ENCODE measurements around the gene MSH5. TPM values are rescaled to one million over a fixed set of nuclear protein-coding genes. Genes with fewer than 3 reads are reported as not detected.
A peak's percentile ranks its signal among the peaks of the same experiment; 100 is the strongest.

The MSH5 gene
- total RNA-seq, 1 experiment from 2014 or later: 58.4 TPM

GRCh38 chr6:31729979-31730630, 9.7 kb upstream of the MSH5 start:
- H3K4me3 ChIP-seq (ENCODE audit: low read length): peak overlapping the region; percentile 72
- no peaks in the 10 kb centered on the region for H4K20me1 ChIP-seq (ENCODE audit: insufficient read depth, low read depth, low read length)
- H3K36me3 ChIP-seq (ENCODE audit: insufficient read depth, low read length): peaks cover 26% of the 10 kb centered on the region
- H3K9me3 ChIP-seq (ENCODE audit: low read length): no peaks in the 10 kb centered on the region
- peaks cover 16% of the 10 kb centered on the region for H3K79me2 ChIP-seq (ENCODE audit: low read length)
- peaks cover 50% of the 10 kb centered on the region for H3K4me1 ChIP-seq (ENCODE audit: low read length)
- H3K9me2 ChIP-seq (replicated peaks; ENCODE audit: insufficient read depth, low read length): no peaks in the 10 kb centered on the region
- no peaks in the 10 kb centered on the region for H3K27me3 ChIP-seq (ENCODE audit: low read length)
- peak overlapping the region; percentile 71 for H3K9ac ChIP-seq (ENCODE audit: low read length)
- peak overlapping the region; percentile 92 for H3K4me2 ChIP-seq (ENCODE audit: low read depth, low read length, poor library complexity, severe bottlenecking)
- peak; percentile 91 for DNase-seq
- H3K27ac ChIP-seq (ENCODE audit: low read length): no peak overlapping the region
- H2AFZ ChIP-seq (ENCODE audit: low read length): peak overlapping the region; percentile 25; the same call in 1 of the 2 replicates

DNA sequence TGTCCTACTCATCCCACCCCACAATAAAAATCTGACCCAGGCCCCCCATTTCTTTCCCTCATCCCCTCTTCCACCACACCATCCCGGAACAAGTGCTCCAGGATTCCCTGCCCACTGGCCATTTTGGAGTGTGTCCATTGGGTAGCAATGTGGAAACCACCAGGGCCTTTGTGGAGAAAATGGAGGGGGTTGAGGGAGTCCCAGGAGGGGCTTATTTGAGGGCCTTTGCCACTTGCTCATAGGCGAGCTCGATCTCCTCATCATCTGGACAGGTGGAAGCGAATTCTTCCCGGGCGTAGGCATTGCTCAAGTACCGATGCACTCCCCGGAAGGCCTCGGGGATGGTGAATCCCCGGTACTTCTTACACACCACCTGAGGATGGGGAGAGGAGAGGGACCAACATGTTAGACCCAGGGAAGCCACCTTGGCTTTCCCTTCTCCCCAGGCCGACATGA, 9.1 kb upstream of the MSH5 start:
- no peak overlapping the region for H3K4me2 ChIP-seq (ENCODE audit: low read depth, low read length, poor library complexity, severe bottlenecking)
- peaks cover 26% of the 10 kb centered on the region for H3K36me3 ChIP-seq (ENCODE audit: insufficient read depth, low read length)
- peaks cover 50% of the 10 kb centered on the region for H3K4me1 ChIP-seq (ENCODE audit: low read length)
- no peak overlapping the region for H3K9ac ChIP-seq (ENCODE audit: low read length)
- no peaks in the 10 kb centered on the region for H3K27me3 ChIP-seq (ENCODE audit: low read length)
- H3K79me2 ChIP-seq (ENCODE audit: low read length): peaks cover 22% of the 10 kb centered on the region
- no peak overlapping the region for H2AFZ ChIP-seq (ENCODE audit: low read length)
- no peaks in the 10 kb centered on the region for H4K20me1 ChIP-seq (ENCODE audit: insufficient read depth, low read depth, low read length)
- DNase-seq: no peak
- no peak overlapping the region for H3K4me3 ChIP-seq (ENCODE audit: low read length)
- no peaks in the 10 kb centered on the region for H3K9me2 ChIP-seq (replicated peaks; ENCODE audit: insufficient read depth, low read length)
- H3K27ac ChIP-seq (ENCODE audit: low read length): no peak overlapping the region
- H3K9me3 ChIP-seq (ENCODE audit: low read length): no peaks in the 10 kb centered on the region

DNA sequence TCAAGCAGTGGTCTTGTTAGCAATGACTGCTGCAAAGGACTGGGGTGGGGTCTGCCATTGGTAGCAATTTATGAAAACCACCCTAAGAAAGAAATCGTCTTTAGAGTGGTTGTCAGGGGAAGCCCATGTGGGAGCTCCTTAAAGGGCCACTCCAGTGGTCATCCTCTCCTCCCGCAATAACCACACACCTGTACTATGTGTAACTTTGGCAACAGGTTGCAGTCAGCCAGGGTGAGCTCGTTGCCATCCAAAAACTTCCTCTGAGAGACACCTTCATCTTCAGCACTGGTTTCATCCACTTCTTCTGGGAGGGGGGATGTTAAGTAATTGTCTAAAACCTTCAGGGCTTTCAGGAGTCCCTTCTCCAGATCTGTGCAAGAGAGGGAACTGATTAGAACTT, 7.8 kb upstream of the MSH5 start:
- DNase-seq: no peak
- no peak overlapping the region for H3K9ac ChIP-seq (ENCODE audit: low read length)
- H4K20me1 ChIP-seq (ENCODE audit: insufficient read depth, low read depth, low read length): no peaks in the 10 kb centered on the region
- no peak overlapping the region for H3K4me3 ChIP-seq (ENCODE audit: low read length)
- H3K36me3 ChIP-seq (ENCODE audit: insufficient read depth, low read length): peaks cover 26% of the 10 kb centered on the region
- no peaks in the 10 kb centered on the region for H3K9me2 ChIP-seq (replicated peaks; ENCODE audit: insufficient read depth, low read length)
- H3K9me3 ChIP-seq (ENCODE audit: low read length): no peaks in the 10 kb centered on the region
- no peak overlapping the region for H3K27ac ChIP-seq (ENCODE audit: low read length)
- peaks cover 51% of the 10 kb centered on the region for H3K4me1 ChIP-seq (ENCODE audit: low read length)
- H2AFZ ChIP-seq (ENCODE audit: low read length): no peak overlapping the region
- no peak overlapping the region for H3K4me2 ChIP-seq (ENCODE audit: low read depth, low read length, poor library complexity, severe bottlenecking)
- H3K27me3 ChIP-seq (ENCODE audit: low read length): no peaks in the 10 kb centered on the region
- H3K79me2 ChIP-seq (ENCODE audit: low read length): peaks cover 35% of the 10 kb centered on the region

DNA sequence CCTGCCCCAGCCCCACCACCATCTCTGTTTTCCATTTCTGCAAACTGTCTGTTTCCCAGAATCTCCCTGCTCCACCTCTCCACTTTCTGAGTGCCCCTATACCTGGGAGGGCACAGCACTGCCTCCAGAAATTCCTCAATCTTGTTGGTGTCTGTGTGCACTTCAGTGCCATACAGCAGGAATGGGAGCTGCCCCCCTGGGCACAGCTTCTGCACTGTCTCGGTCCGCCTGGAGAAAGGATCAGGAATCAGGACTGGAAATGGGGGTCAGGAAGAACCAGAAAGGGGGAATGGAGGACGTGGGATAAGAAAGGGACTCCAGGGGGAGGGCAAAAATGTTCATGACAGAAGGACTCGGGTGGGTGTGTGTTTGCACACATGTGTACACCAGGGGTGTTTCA, 6.1 kb upstream of the MSH5 start:
- no peak for DNase-seq
- H3K79me2 ChIP-seq (ENCODE audit: low read length): peaks cover 35% of the 10 kb centered on the region
- H3K27me3 ChIP-seq (ENCODE audit: low read length): no peaks in the 10 kb centered on the region
- peaks cover 26% of the 10 kb centered on the region for H3K36me3 ChIP-seq (ENCODE audit: insufficient read depth, low read length)
- H3K9me3 ChIP-seq (ENCODE audit: low read length): no peaks in the 10 kb centered on the region
- peak overlapping the region; percentile 97; the same call in 1 of the 2 replicates for H3K9ac ChIP-seq (ENCODE audit: low read length)
- no peak overlapping the region for H2AFZ ChIP-seq (ENCODE audit: low read length)
- H3K4me3 ChIP-seq (ENCODE audit: low read length): peak overlapping the region; percentile 95; the same call in 1 of the 2 replicates
- peak overlapping the region; percentile 90 for H3K27ac ChIP-seq (ENCODE audit: low read length)
- H3K4me2 ChIP-seq (ENCODE audit: low read depth, low read length, poor library complexity, severe bottlenecking): no peak overlapping the region
- H3K4me1 ChIP-seq (ENCODE audit: low read length): peaks cover 51% of the 10 kb centered on the region
- H3K9me2 ChIP-seq (replicated peaks; ENCODE audit: insufficient read depth, low read length): no peaks in the 10 kb centered on the region
- H4K20me1 ChIP-seq (ENCODE audit: insufficient read depth, low read depth, low read length): no peaks in the 10 kb centered on the region

DNA sequence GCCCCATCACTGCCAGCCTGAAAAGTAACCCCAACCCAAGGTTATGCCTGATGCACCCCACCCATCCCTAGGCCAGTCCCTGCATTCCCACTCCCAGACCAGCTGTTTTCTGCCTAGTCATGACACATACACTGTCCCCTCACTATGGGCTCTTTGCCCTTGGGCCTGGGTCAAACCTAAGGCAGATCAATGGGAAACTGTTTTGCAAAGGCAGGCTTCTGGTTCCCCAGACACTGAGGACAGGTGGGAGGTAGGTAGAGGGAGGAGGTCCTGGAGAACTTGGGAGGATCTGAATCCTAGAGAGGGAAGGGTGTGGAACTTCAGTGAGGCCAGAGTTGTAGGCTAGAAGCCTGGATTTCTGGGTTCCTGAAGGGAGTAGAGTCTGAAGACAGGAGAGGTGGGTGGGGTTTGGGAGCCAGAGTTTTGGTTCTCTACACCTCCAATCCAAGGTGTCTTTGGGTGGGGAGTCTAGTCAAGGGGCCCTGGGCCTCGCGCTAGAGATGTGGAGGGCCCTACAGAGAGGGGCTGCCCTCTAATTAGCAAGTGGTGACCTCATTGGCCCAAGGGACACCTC, 5.5 kb upstream of the MSH5 start:
- Histone ChIP-seq H4K20me1 (ENCODE audit: insufficient read depth, low read depth, low read length) (no peaks in the 10 kb centered on the region), H3K9me3 (ENCODE audit: low read length) (no peaks in the 10 kb centered on the region), H3K4me1 (ENCODE audit: low read length) (peaks cover 51% of the 10 kb centered on the region), H3K27ac (ENCODE audit: low read length) (peak overlapping the region; percentile 90), H3K4me3 (ENCODE audit: low read length) (peak overlapping the region; percentile 95), H3K9ac (ENCODE audit: low read length) (peak overlapping the region; percentile 97), H3K79me2 (ENCODE audit: low read length) (peaks cover 35% of the 10 kb centered on the region), H3K27me3 (ENCODE audit: low read length) (no peaks in the 10 kb centered on the region), H3K36me3 (ENCODE audit: insufficient read depth, low read length) (peaks cover 26% of the 10 kb centered on the region), H2AFZ (ENCODE audit: low read length) (no peak overlapping the region), H3K9me2 (replicated peaks; ENCODE audit: insufficient read depth, low read length) (no peaks in the 10 kb centered on the region), H3K4me2 (ENCODE audit: low read depth, low read length, poor library complexity, severe bottlenecking) (peak overlapping the region; percentile 89)
- DNase-seq: no peak

DNA sequence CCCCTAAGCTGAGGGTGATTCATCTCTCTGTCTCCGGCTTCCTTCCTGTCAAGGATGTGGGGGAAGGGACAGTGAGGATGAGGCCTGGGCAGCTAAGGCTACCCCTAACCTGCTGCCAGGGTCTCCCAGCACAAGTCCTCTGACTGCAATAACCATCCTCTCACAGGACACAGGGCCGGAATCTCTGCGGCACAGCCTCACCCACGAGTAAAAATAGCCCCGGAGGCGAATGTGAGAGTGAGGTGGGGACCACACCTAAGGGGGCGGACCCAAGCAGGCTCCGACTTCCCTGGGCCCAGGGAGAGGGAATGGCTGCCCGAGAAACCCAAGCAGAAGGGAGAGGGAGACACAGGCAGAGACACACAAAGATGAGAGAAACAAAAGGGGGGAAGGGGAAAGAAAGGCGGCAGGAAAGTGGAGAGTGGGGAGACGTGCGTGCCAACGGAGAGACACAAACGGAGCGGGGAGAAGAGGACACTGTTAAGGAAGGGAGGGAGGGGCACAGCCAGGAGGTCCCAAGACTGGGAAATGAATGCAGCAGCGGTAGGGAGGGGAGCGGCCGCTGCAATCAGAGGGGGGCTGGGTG, 4.9 kb upstream of the MSH5 start:
- H2AFZ ChIP-seq (ENCODE audit: low read length): no peak overlapping the region
- H3K9me3 ChIP-seq (ENCODE audit: low read length): no peaks in the 10 kb centered on the region
- no peaks in the 10 kb centered on the region for H3K27me3 ChIP-seq (ENCODE audit: low read length)
- H3K27ac ChIP-seq (ENCODE audit: low read length): peak overlapping the region; percentile 90
- H3K9me2 ChIP-seq (replicated peaks; ENCODE audit: insufficient read depth, low read length): no peaks in the 10 kb centered on the region
- H4K20me1 ChIP-seq (ENCODE audit: insufficient read depth, low read depth, low read length): no peaks in the 10 kb centered on the region
- H3K4me3 ChIP-seq (ENCODE audit: low read length): peak overlapping the region; percentile 95
- peak; percentile 73 for DNase-seq
- peaks cover 35% of the 10 kb centered on the region for H3K79me2 ChIP-seq (ENCODE audit: low read length)
- H3K4me2 ChIP-seq (ENCODE audit: low read depth, low read length, poor library complexity, severe bottlenecking): peak overlapping the region; percentile 89
- H3K9ac ChIP-seq (ENCODE audit: low read length): peak overlapping the region; percentile 97
- H3K36me3 ChIP-seq (ENCODE audit: insufficient read depth, low read length): peaks cover 26% of the 10 kb centered on the region
- peaks cover 47% of the 10 kb centered on the region for H3K4me1 ChIP-seq (ENCODE audit: low read length)

- peak; percentile 95 for DNase-seq
- Histone ChIP-seq H3K9me3 (ENCODE audit: low read length) (no peaks in the 10 kb centered on the region), H3K4me2 (ENCODE audit: low read depth, low read length, poor library complexity, severe bottlenecking) (peak within 1 kb of the TSS; percentile 89), H3K9me2 (replicated peaks; ENCODE audit: insufficient read depth, low read length) (no peaks in the 10 kb centered on the region), H3K4me1 (ENCODE audit: low read length) (peaks cover 57% of the 10 kb centered on the region), H4K20me1 (ENCODE audit: insufficient read depth, low read depth, low read length) (no peaks in the 10 kb centered on the region), H3K79me2 (ENCODE audit: low read length) (peaks cover 44% of the 10 kb centered on the region), H2AFZ (ENCODE audit: low read length) (peak within 1 kb of the TSS; percentile 23; the same call in 1 of the 2 replicates), H3K36me3 (ENCODE audit: insufficient read depth, low read length) (peaks cover 22% of the 10 kb centered on the region), H3K27ac (ENCODE audit: low read length) (peak within 1 kb of the TSS; percentile 90), H3K4me3 (ENCODE audit: low read length) (peak within 1 kb of the TSS; percentile 95), H3K27me3 (ENCODE audit: low read length) (no peaks in the 10 kb centered on the region), H3K9ac (ENCODE audit: low read length) (peak within 1 kb of the TSS; percentile 97)
Observed at GRCh38 chr6:31736021-31736767, 3.6 kb upstream of the MSH5 start, which contains the start of gene CLIC1. TSS of gene CLIC1 (minus strand) at chr6:31736530. CDS start at chr6:31736300, 230 bp downstream.
